Measurements from ENCODE around the gene TPK1. TPM values are rescaled to one million over a fixed set of nuclear protein-coding genes. Genes with fewer than 3 reads are reported as not detected.
"Not testable (repeated sequence)": the region's sequence is repeated elsewhere in the genome, so short reads cannot be mapped to it uniquely, and the experiment has no call there.

Gene TPK1
- total and polyA plus RNA-seq, 2 donors: 6.7 to 7.4 TPM

- Histone ChIP-seq H3K4me3 (ENCODE audit: low read length in 2 of 2) (no peak overlapping the region), H3K9me3 (ENCODE audit: control insufficient read depth in 2 of 2, insufficient read depth in 1 of 2, low read length in 1 of 2) (no peaks in the 10 kb centered on the region), H3K4me1 (ENCODE audit: control insufficient read depth in 2 of 2, insufficient read depth in 2 of 2, low read length in 2 of 2) (peaks cover 0 to 4% of the 10 kb centered on the region in 2 donors), H3K27me3 (ENCODE audit: control insufficient read depth in 2 of 2, insufficient read depth in 1 of 2, low read length in 1 of 2) (no peaks in the 10 kb centered on the region), H3K27ac (ENCODE audit: low read depth in 1 of 2, low read length in 1 of 2) (no peak overlapping the region), H3K36me3 (ENCODE audit: control insufficient read depth in 2 of 2, insufficient read depth in 2 of 2, low read length in 1 of 2) (no peaks in the 10 kb centered on the region)
- peak in 4 of 9 donors; percentile 23 to 59 (median 28) for DNase-seq (ENCODE audit: low read depth in 6 of 9, low spot score in 9 of 9)
- 47% methylated on average over 4 of the region's 4 CpGs for WGBS
These were observed 17.3 kb downstream of the TPK1 start for GRCh38 chr7:144818511-144818910.

GRCh38 chr7:144817001-144817400, 18.9 kb downstream of the TPK1 start:
- Histone ChIP-seq H3K9me3 (ENCODE audit: control insufficient read depth in 2 of 2, insufficient read depth in 1 of 2, low read length in 1 of 2) (no peaks in the 10 kb centered on the region), H3K4me1 (ENCODE audit: control insufficient read depth in 2 of 2, insufficient read depth in 2 of 2, low read length in 2 of 2) (peaks cover 0 to 4% of the 10 kb centered on the region in 2 donors), H3K27ac (ENCODE audit: low read depth in 1 of 2, low read length in 1 of 2) (no peak overlapping the region), H3K36me3 (ENCODE audit: control insufficient read depth in 2 of 2, insufficient read depth in 2 of 2, low read length in 1 of 2) (no peaks in the 10 kb centered on the region), H3K4me3 (ENCODE audit: low read length in 2 of 2) (no peak overlapping the region), H3K27me3 (ENCODE audit: control insufficient read depth in 2 of 2, insufficient read depth in 1 of 2, low read length in 1 of 2) (no peaks in the 10 kb centered on the region)
- no peak for DNase-seq (ENCODE audit: low read depth in 6 of 9, low spot score in 9 of 9)
- 90% methylated on average over 3 of the region's 3 CpGs for whole genome bisulfite sequencing

- 99% methylated on average over 1 of the region's 1 CpG for WGBS
- Histone ChIP-seq H3K27ac (ENCODE audit: low read depth in 1 of 2, low read length in 1 of 2) (no peak overlapping the region), H3K36me3 (ENCODE audit: control insufficient read depth in 2 of 2, insufficient read depth in 2 of 2, low read length in 1 of 2) (no peaks in the 10 kb centered on the region), H3K4me1 (ENCODE audit: control insufficient read depth in 2 of 2, insufficient read depth in 2 of 2, low read length in 2 of 2) (peaks cover 0 to 4% of the 10 kb centered on the region in 2 donors), H3K4me3 (ENCODE audit: low read length in 2 of 2) (no peak overlapping the region), H3K27me3 (ENCODE audit: control insufficient read depth in 2 of 2, insufficient read depth in 1 of 2, low read length in 1 of 2) (no peaks in the 10 kb centered on the region), H3K9me3 (ENCODE audit: control insufficient read depth in 2 of 2, insufficient read depth in 1 of 2, low read length in 1 of 2) (no peaks in the 10 kb centered on the region)
- no peak for DNase-seq (ENCODE audit: low read depth in 6 of 9, low spot score in 9 of 9)
These were observed 21.6 kb downstream of the TPK1 start for GRCh38 chr7:144814299-144814698.

- no peak overlapping the region for H3K27ac ChIP-seq (ENCODE audit: low read depth in 1 of 2, low read length in 1 of 2)
- no peaks in the 10 kb centered on the region for H3K4me1 ChIP-seq (ENCODE audit: control insufficient read depth in 2 of 2, insufficient read depth in 2 of 2, low read length in 2 of 2)
- 54% methylated on average over 5 of the region's 5 CpGs for WGBS
- no peaks in the 10 kb centered on the region for H3K36me3 ChIP-seq (ENCODE audit: control insufficient read depth in 2 of 2, insufficient read depth in 2 of 2, low read length in 1 of 2)
- no peaks in the 10 kb centered on the region for H3K27me3 ChIP-seq (ENCODE audit: control insufficient read depth in 2 of 2, insufficient read depth in 1 of 2, low read length in 1 of 2)
- no peaks in the 10 kb centered on the region for H3K9me3 ChIP-seq (ENCODE audit: control insufficient read depth in 2 of 2, insufficient read depth in 1 of 2, low read length in 1 of 2)
- DNase-seq (ENCODE audit: low read depth in 6 of 9, low spot score in 9 of 9): peak in 4 of 9 donors; percentile 23 to 63 (median 38)
- no peak overlapping the region for H3K4me3 ChIP-seq (ENCODE audit: low read length in 2 of 2)
These were observed 23.2 kb downstream of the TPK1 start for GRCh38 chr7:144812379-144813283.

GRCh38 chr7:144805627-144806239, 30.1 kb downstream of the TPK1 start:
- DNase-seq (ENCODE audit: low read depth in 6 of 9, low spot score in 9 of 9): no peak
- no peaks in the 10 kb centered on the region for H3K27me3 ChIP-seq (ENCODE audit: control insufficient read depth in 2 of 2, insufficient read depth in 1 of 2, low read length in 1 of 2)
- 98% methylated on average over 5 of the region's 5 CpGs for WGBS
- H3K9me3 ChIP-seq (ENCODE audit: control insufficient read depth in 2 of 2, insufficient read depth in 1 of 2, low read length in 1 of 2): no peaks in the 10 kb centered on the region
- H3K36me3 ChIP-seq (ENCODE audit: control insufficient read depth in 2 of 2, insufficient read depth in 2 of 2, low read length in 1 of 2): no peaks in the 10 kb centered on the region
- no peaks in the 10 kb centered on the region for H3K4me1 ChIP-seq (ENCODE audit: control insufficient read depth in 2 of 2, insufficient read depth in 2 of 2, low read length in 2 of 2)
- no peak overlapping the region for H3K27ac ChIP-seq (ENCODE audit: low read depth in 1 of 2, low read length in 1 of 2)
- H3K4me3 ChIP-seq (ENCODE audit: low read length in 2 of 2): no peak overlapping the region

- H3K27ac ChIP-seq (ENCODE audit: low read depth in 1 of 2, low read length in 1 of 2); DNase-seq (ENCODE audit: low read depth in 6 of 9, low spot score in 9 of 9); H3K4me1 ChIP-seq (ENCODE audit: control insufficient read depth in 2 of 2, insufficient read depth in 2 of 2, low read length in 2 of 2); H3K9me3 ChIP-seq (ENCODE audit: control insufficient read depth in 2 of 2, insufficient read depth in 1 of 2, low read length in 1 of 2); H3K27me3 ChIP-seq (ENCODE audit: control insufficient read depth in 2 of 2, insufficient read depth in 1 of 2, low read length in 1 of 2); H3K4me3 ChIP-seq (ENCODE audit: low read length in 2 of 2); H3K36me3 ChIP-seq (ENCODE audit: control insufficient read depth in 2 of 2, insufficient read depth in 2 of 2, low read length in 1 of 2): not testable (repeated sequence)
- WGBS: 83% methylated on average over 4 of the region's 4 CpGs
These were observed 35.0 kb downstream of the TPK1 start for GRCh38 chr7:144800678-144801436.

GRCh38 chr7:144796919-144797318, 38.9 kb downstream of the TPK1 start:
- no peak for DNase-seq (ENCODE audit: low read depth in 6 of 9, low spot score in 9 of 9)
- 97% methylated on average over 5 of the region's 5 CpGs for WGBS
- Histone ChIP-seq H3K4me3 (ENCODE audit: low read length in 2 of 2) (no peak overlapping the region), H3K36me3 (ENCODE audit: control insufficient read depth in 2 of 2, insufficient read depth in 2 of 2, low read length in 1 of 2) (no peaks in the 10 kb centered on the region), H3K9me3 (ENCODE audit: control insufficient read depth in 2 of 2, insufficient read depth in 1 of 2, low read length in 1 of 2) (no peaks in the 10 kb centered on the region), H3K27me3 (ENCODE audit: control insufficient read depth in 2 of 2, insufficient read depth in 1 of 2, low read length in 1 of 2) (no peaks in the 10 kb centered on the region), H3K27ac (ENCODE audit: low read depth in 1 of 2, low read length in 1 of 2) (no peak overlapping the region), H3K4me1 (ENCODE audit: control insufficient read depth in 2 of 2, insufficient read depth in 2 of 2, low read length in 2 of 2) (no peaks in the 10 kb centered on the region)

- Histone ChIP-seq H3K36me3 (ENCODE audit: control insufficient read depth in 2 of 2, insufficient read depth in 2 of 2, low read length in 1 of 2) (no peaks in the 10 kb centered on the region), H3K27me3 (ENCODE audit: control insufficient read depth in 2 of 2, insufficient read depth in 1 of 2, low read length in 1 of 2) (no peaks in the 10 kb centered on the region), H3K4me3 (ENCODE audit: low read length in 2 of 2) (no peak overlapping the region), H3K27ac (ENCODE audit: low read depth in 1 of 2, low read length in 1 of 2) (no peak overlapping the region), H3K9me3 (ENCODE audit: control insufficient read depth in 2 of 2, insufficient read depth in 1 of 2, low read length in 1 of 2) (no peaks in the 10 kb centered on the region), H3K4me1 (ENCODE audit: control insufficient read depth in 2 of 2, insufficient read depth in 2 of 2, low read length in 2 of 2) (no peaks in the 10 kb centered on the region)
- 100% methylated on average over 3 of the region's 3 CpGs for WGBS
- DNase-seq (ENCODE audit: low read depth in 6 of 9, low spot score in 9 of 9): no peak
These were observed 43.8 kb downstream of the TPK1 start for GRCh38 chr7:144792050-144792449.

GRCh38 chr7:144791488-144791887, 44.4 kb downstream of the TPK1 start:
- no peak for DNase-seq (ENCODE audit: low read depth in 6 of 9, low spot score in 9 of 9)
- Histone ChIP-seq H3K36me3 (ENCODE audit: control insufficient read depth in 2 of 2, insufficient read depth in 2 of 2, low read length in 1 of 2) (no peaks in the 10 kb centered on the region), H3K27ac (ENCODE audit: low read depth in 1 of 2, low read length in 1 of 2) (no peak overlapping the region), H3K4me3 (ENCODE audit: low read length in 2 of 2) (no peak overlapping the region), H3K4me1 (ENCODE audit: control insufficient read depth in 2 of 2, insufficient read depth in 2 of 2, low read length in 2 of 2) (no peaks in the 10 kb centered on the region), H3K9me3 (ENCODE audit: control insufficient read depth in 2 of 2, insufficient read depth in 1 of 2, low read length in 1 of 2) (no peaks in the 10 kb centered on the region), H3K27me3 (ENCODE audit: control insufficient read depth in 2 of 2, insufficient read depth in 1 of 2, low read length in 1 of 2) (no peaks in the 10 kb centered on the region)
- 94% methylated on average over 2 of the region's 2 CpGs for WGBS

Measured in thymus (tissue), 11 donors.